ENCODE data around the gene MPPE1.

DNA sequence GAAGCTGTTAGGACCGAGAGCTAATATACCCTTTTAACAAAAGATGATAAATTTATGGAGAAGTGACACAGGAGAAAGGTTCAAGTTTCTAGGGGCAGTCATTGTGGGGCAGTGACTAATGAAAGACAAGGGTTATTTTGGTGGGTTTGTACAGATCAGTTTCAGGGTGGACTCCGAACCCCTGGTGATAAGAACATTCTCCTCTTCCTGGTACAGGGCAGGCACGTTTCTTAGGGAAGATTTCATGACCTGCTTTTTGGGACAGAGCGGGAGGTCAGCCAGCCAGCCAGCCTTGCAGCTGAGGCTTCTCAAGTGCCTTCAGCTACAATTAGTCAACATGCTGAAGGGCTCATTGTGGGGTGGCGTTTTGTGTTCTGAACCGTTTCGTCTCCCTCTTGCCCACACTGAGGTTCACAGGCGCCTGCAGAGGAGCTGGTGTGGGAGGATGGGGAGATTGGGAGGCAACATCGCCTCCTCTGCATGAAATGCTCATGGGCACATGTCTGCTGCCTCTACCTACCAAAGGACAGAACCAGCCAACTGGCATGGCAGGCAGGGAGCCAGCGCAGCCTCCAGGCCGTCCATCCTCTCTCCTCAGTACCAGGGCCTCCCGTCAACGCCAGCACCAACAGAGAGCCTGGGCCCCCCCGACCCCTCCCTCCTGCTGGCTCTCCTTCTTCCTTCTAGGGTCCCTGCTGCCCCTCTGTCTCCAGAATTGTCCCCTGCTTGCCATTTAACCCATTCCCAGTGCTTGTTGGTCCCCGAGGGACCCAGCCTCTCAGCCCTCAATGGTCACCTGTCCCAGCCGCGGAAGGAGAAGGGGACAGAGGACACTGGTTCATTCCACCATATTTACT is 47.3 kb downstream of the MPPE1 start:
- TF ChIP-seq, protein P1, sequence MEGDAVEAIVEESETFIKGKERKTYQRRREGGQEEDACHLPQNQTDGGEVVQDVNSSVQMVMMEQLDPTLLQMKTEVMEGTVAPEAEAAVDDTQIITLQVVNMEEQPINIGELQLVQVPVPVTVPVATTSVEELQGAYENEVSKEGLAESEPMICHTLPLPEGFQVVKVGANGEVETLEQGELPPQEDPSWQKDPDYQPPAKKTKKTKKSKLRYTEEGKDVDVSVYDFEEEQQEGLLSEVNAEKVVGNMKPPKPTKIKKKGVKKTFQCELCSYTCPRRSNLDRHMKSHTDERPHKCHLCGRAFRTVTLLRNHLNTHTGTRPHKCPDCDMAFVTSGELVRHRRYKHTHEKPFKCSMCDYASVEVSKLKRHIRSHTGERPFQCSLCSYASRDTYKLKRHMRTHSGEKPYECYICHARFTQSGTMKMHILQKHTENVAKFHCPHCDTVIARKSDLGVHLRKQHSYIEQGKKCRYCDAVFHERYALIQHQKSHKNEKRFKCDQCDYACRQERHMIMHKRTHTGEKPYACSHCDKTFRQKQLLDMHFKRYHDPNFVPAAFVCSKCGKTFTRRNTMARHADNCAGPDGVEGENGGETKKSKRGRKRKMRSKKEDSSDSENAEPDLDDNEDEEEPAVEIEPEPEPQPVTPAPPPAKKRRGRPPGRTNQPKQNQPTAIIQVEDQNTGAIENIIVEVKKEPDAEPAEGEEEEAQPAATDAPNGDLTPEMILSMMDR (IDR thresholded peaks at IDR 0.05; ENCODE audit: low read depth, low read length) = no peak
- no peak for TF ChIP-seq EZH2phosphoT487 (IDR thresholded peaks at IDR 0.05; ENCODE audit: low read depth)

Data from OCI-LY3 (cell line).